ENCODE measurements around the gene ZNF708. TPM values are rescaled to one million over a fixed set of nuclear protein-coding genes. Genes with fewer than 3 reads are reported as not detected.

ZNF708 gene
- total and polyA plus RNA-seq, 2 of the 13 experiments (the other 11 are each of a cell fraction or from before 2014, with no cell fraction given), result 1.8 to 5.2 TPM

GRCh38 chr19:21328885-21329605, at the start of gene ZNF708 (continued):
- TF ChIP-seq CBX2 (IDR thresholded peaks at IDR 0.05; ENCODE audit: low read depth, low read length) (no peak), CBX2 (CRISPR knock-in tag; IDR thresholded peaks at IDR 0.05; ENCODE audit: low read depth) (no peak), CREB1 (IDR thresholded peaks at IDR 0.05) (peak; percentile 30; the same call in 1 of the 2 replicates), CREB1 (CRISPR knock-in tag; IDR thresholded peaks at IDR 0.05) (peak; percentile 58), EZH2 (conservative IDR thresholded peaks at IDR 0.05; ENCODE audit: low read depth, low read length) (no peak), ZNF432 (CRISPR knock-in tag; IDR thresholded peaks at IDR 0.05; ENCODE audit: borderline replicate concordance) (no peak), SP2 (CRISPR knock-in tag; IDR thresholded peaks at IDR 0.05) (peak; percentile 55), STAG1 (CRISPR knock-in tag; IDR thresholded peaks at IDR 0.05) (no peak), MLLT10 (CRISPR knock-in tag; IDR thresholded peaks at IDR 0.05) (no peak), MXD4 (CRISPR knock-in tag; IDR thresholded peaks at IDR 0.05) (no peak; the same call in 1 of the 2 replicates), ZNF30 (CRISPR knock-in tag; IDR thresholded peaks at IDR 0.05) (no peak), HIVEP1 (CRISPR knock-in tag; IDR thresholded peaks at IDR 0.05) (no peak; the same call in 1 of the 2 replicates), TIGD3 (CRISPR knock-in tag; IDR thresholded peaks at IDR 0.05; ENCODE audit: borderline replicate concordance) (no peak), NR2C2 (CRISPR knock-in tag; IDR thresholded peaks at IDR 0.05; ENCODE audit: borderline replicate concordance) (no peak), MTA1 (CRISPR knock-in tag; IDR thresholded peaks at IDR 0.05; ENCODE audit: borderline replicate concordance) (no peak; the same call in 1 of the 2 replicates), THAP7 (CRISPR knock-in tag; IDR thresholded peaks at IDR 0.05) (no peak), ZSCAN9 (CRISPR knock-in tag; IDR thresholded peaks at IDR 0.05; ENCODE audit: borderline replicate concordance) (no peak), KDM5A (IDR thresholded peaks at IDR 0.05; ENCODE audit: borderline replicate concordance, low read length) (peak; percentile 61; the same call in 1 of the 2 replicates), ARNTL (CRISPR knock-in tag; IDR thresholded peaks at IDR 0.05) (peak; percentile 30; the same call in 1 of the 2 replicates)
- TF ChIP-seq, protein P1, sequence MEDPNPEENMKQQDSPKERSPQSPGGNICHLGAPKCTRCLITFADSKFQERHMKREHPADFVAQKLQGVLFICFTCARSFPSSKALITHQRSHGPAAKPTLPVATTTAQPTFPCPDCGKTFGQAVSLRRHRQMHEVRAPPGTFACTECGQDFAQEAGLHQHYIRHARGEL (CRISPR knock-in tag; IDR thresholded peaks at IDR 0.05), result no peak
- TF ChIP-seq, protein P2, sequence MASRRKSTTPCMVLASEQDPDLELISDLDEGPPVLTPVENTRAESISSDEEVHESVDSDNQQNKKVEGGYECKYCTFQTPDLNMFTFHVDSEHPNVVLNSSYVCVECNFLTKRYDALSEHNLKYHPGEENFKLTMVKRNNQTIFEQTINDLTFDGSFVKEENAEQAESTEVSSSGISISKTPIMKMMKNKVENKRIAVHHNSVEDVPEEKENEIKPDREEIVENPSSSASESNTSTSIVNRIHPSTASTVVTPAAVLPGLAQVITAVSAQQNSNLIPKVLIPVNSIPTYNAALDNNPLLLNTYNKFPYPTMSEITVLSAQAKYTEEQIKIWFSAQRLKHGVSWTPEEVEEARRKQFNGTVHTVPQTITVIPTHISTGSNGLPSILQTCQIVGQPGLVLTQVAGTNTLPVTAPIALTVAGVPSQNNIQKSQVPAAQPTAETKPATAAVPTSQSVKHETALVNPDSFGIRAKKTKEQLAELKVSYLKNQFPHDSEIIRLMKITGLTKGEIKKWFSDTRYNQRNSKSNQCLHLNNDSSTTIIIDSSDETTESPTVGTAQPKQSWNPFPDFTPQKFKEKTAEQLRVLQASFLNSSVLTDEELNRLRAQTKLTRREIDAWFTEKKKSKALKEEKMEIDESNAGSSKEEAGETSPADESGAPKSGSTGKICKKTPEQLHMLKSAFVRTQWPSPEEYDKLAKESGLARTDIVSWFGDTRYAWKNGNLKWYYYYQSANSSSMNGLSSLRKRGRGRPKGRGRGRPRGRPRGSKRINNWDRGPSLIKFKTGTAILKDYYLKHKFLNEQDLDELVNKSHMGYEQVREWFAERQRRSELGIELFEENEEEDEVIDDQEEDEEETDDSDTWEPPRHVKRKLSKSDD (CRISPR knock-in tag; IDR thresholded peaks at IDR 0.05; ENCODE audit: low read depth), result peak; percentile 57; the same call in 1 of the 2 replicates
